ENCODE data around the gene WNK4. TPM values are rescaled to one million over a fixed set of nuclear protein-coding genes. Genes with fewer than 3 reads are reported as not detected.

The WNK4 gene
- total RNA-seq, 1 donor from 2014 or later = 0.58 TPM

GRCh38 chr17:42787266-42787665 lies 6.9 kb downstream of the WNK4 start:
- no peak for DNase-seq (ENCODE audit: low read depth, low spot score)
- H3K4me1 Mint-ChIP-seq = no peaks in the 10 kb centered on the region
- no peak overlapping the region for H3K4me3 Mint-ChIP-seq
- H3K36me3 Mint-ChIP-seq (ENCODE audit: low read depth) = no peaks in the 10 kb centered on the region
- H3K27me3 Mint-ChIP-seq (ENCODE audit: low read depth) = peaks cover 54% of the 10 kb centered on the region
- H3K27ac Mint-ChIP-seq (ENCODE audit: unreplicated experiment) = no peak overlapping the region
- no peaks in the 10 kb centered on the region for H3K9me3 Mint-ChIP-seq
- no peak for TF ChIP-seq CTCF (conservative IDR thresholded peaks at IDR 0.05)

DNA sequence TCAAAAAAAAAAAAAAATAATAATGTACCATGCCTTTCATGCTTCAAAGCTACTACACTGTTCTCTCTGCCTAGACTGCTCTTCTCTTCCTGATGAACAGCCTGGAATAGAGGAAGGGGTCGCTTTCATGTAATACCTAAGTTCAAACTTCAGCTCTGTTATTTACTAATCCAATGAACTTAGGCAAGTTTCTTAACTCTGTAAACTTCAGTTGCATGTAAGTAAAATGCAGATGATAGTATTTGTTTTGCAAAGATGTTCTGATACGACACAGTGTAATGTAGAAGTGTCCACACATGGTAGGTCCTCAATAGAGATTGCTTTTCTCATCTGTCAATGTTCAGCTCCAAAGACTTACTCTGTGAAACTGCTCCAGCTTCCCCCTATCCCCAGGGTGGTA lies 11.5 kb downstream of the WNK4 start:
- Mint-ChIP-seq H3K4me1 (no peaks in the 10 kb centered on the region), H3K27me3 (ENCODE audit: low read depth) (peaks cover 18% of the 10 kb centered on the region), H3K9me3 (no peaks in the 10 kb centered on the region), H3K27ac (ENCODE audit: unreplicated experiment) (no peak overlapping the region), H3K4me3 (no peak overlapping the region), H3K36me3 (ENCODE audit: low read depth) (peaks cover 5% of the 10 kb centered on the region)
- no peak for TF ChIP-seq CTCF (conservative IDR thresholded peaks at IDR 0.05)
- DNase-seq (ENCODE audit: low read depth, low spot score) = no peak

DNA sequence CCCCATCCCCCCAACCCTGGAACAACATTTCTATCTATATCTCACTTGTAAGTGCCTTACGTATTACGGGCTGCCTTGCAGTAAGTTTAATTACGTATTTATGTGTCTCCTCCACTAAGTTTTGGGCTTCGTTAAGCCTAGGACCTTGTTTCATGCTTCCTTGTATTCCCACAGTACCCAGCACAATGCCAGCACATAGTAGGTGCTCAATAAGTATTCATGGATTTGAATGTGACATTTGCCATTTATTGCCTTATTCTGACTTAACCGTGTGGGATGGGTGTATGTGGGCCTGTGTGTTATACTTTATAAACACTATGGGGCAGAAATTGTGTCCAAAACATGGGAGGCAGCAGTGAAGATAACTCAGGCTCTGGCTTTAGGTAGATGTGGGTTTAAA lies 12.1 kb downstream of the WNK4 start:
- peak overlapping the region; percentile 26 for H3K4me3 Mint-ChIP-seq
- H3K27me3 Mint-ChIP-seq (ENCODE audit: low read depth) = peaks cover 15% of the 10 kb centered on the region
- DNase-seq (ENCODE audit: low read depth, low spot score) = no peak
- peaks cover 5% of the 10 kb centered on the region for H3K36me3 Mint-ChIP-seq (ENCODE audit: low read depth)
- H3K27ac Mint-ChIP-seq (ENCODE audit: unreplicated experiment) = no peak overlapping the region
- H3K4me1 Mint-ChIP-seq = peaks cover 4% of the 10 kb centered on the region
- H3K9me3 Mint-ChIP-seq = no peaks in the 10 kb centered on the region
- TF ChIP-seq CTCF (conservative IDR thresholded peaks at IDR 0.05) = no peak

DNA sequence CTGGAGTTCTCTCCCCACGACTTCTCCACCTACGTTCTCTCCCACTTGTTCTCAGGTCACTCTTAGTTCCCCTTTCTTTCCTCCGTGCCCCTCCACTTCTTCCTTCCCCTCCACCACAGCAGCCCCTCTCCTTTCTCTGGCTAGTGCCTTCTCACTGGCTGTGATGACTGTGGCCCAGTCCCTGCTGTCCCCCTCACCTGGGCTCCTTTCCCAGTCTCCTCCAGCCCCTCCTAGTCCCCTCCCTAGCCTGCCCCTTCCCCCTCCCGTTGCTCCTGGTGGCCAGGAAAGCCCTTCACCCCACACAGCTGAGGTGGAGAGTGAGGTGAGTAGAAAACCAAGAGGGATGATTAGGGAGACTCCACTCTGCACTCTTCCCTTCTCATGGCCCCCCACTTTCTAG lies 14.7 kb downstream of the WNK4 start:
- peaks cover 13% of the 10 kb centered on the region for H3K4me1 Mint-ChIP-seq
- H3K9me3 Mint-ChIP-seq = peaks cover 3% of the 10 kb centered on the region
- H3K27ac Mint-ChIP-seq (ENCODE audit: unreplicated experiment) = no peak overlapping the region
- peaks cover 13% of the 10 kb centered on the region for H3K27me3 Mint-ChIP-seq (ENCODE audit: low read depth)
- H3K36me3 Mint-ChIP-seq (ENCODE audit: low read depth) = peaks cover 9% of the 10 kb centered on the region
- no peak for TF ChIP-seq CTCF (conservative IDR thresholded peaks at IDR 0.05)
- no peak for DNase-seq (ENCODE audit: low read depth, low spot score)
- peak overlapping the region; percentile 69 for H3K4me3 Mint-ChIP-seq

DNA sequence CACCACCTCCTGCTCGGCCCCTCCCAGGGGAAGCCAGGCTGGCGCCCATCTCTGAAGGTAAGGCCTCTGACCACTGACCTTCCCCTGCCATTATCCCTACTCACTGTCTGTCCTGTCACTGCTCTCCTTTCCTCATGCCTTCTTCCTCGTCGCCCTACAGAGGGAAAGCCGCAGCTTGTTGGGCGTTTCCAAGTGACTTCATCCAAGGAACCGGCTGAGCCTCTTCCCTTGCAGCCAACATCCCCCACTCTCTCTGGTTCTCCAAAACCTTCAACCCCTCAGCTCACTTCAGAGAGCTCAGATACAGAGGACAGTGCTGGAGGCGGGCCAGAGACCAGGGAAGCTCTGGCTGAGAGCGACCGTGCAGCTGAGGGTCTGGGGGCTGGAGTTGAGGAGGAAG lies 15.1 kb downstream of the WNK4 start:
- no peak for DNase-seq (ENCODE audit: low read depth, low spot score)
- Mint-ChIP-seq H3K27me3 (ENCODE audit: low read depth) (peaks cover 17% of the 10 kb centered on the region), H3K9me3 (peaks cover 3% of the 10 kb centered on the region), H3K36me3 (ENCODE audit: low read depth) (peaks cover 9% of the 10 kb centered on the region), H3K4me1 (peaks cover 13% of the 10 kb centered on the region), H3K27ac (ENCODE audit: unreplicated experiment) (no peak overlapping the region), H3K4me3 (peak overlapping the region; percentile 69)
- no peak for TF ChIP-seq CTCF (conservative IDR thresholded peaks at IDR 0.05)

Measured in neural crest cell (in vitro differentiated cells).